ENCODE results near the gene ACADSB.

DNA sequence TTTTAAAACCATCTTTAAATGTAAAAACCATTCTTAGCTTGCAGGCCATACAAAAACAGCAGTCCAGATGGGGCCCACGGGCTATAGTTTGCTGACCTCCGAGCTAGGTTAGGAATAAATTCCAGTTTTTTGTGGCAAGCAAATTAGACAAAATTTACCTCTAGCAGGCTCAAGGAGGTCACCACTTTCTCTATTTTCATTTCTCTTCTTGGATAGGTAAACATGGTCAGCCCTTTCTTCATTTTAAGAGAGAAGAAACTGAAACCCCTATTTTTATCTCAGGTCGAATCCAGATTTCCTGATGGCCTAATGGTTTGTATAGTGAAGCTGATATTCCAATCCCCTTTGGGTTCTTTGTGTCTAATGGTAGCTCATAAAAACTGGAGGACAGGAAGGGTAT, 10.9 kb upstream of the ACADSB start:
- TF ChIP-seq, protein P1, sequence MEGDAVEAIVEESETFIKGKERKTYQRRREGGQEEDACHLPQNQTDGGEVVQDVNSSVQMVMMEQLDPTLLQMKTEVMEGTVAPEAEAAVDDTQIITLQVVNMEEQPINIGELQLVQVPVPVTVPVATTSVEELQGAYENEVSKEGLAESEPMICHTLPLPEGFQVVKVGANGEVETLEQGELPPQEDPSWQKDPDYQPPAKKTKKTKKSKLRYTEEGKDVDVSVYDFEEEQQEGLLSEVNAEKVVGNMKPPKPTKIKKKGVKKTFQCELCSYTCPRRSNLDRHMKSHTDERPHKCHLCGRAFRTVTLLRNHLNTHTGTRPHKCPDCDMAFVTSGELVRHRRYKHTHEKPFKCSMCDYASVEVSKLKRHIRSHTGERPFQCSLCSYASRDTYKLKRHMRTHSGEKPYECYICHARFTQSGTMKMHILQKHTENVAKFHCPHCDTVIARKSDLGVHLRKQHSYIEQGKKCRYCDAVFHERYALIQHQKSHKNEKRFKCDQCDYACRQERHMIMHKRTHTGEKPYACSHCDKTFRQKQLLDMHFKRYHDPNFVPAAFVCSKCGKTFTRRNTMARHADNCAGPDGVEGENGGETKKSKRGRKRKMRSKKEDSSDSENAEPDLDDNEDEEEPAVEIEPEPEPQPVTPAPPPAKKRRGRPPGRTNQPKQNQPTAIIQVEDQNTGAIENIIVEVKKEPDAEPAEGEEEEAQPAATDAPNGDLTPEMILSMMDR (IDR thresholded peaks at IDR 0.05; ENCODE audit: poor library complexity), result no peak
- no peak for TF ChIP-seq EZH2 (IDR thresholded peaks at IDR 0.05; ENCODE audit: borderline replicate concordance)

All from hepatocyte (in vitro differentiated cells).